ENCODE measurements around the gene ANKFY1.
"Not testable (repeated sequence)": the region's sequence is repeated elsewhere in the genome, so short reads cannot be mapped to it uniquely, and the experiment has no call there.

Gene ANKFY1

DNA sequence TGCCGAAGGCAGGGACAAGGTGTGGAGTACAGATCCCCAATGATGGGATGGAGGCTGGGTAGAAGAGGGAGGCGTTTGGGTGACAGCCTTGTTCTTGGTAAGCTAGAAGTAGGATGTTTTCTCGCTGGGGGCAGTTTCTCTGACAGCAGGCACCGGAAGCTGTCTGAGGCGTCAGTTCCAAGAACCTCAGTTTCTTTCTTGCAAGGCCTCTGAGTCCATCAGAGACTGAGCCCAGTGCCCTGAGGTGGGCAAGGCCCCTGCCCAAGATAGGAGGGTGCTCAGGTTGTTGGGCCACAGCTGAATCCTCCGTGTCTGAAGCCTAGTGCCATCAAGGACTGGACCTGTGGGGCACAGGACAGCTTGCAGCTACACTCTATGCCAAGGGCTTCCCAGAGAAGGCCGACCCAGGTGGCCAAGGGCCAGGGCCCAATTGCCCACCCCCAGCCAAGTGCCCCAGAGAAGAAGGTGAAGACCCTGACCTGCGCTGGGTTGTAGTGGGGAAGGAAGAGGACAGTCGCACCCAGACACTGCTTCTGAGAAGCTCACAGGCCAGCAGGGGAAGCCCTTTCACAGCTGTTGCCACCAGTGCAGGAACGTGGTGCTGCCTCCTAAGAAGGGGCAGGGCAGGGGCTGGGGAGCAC is 107.7 kb downstream of the ANKFY1 start:
- DNase-seq (ENCODE audit: low spot score): no peak

DNA sequence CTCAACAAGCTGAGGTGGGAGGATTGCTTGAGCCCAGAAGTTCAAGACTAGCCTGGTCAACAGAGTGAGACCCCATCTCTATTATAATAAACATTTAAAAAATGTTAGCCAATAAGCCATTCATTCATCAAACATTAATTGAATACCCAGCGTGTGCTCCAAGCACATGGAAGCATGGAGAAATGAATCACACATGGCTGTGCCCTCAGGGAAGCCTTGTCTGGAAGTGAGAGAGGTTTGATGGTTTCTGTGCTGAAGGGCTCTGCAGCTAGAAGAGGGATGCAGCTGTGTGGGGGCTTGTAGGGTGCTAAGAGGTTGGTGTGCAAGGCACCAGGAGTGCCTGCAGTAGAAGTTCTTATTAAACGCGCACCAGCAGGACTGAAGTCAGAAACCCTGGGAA is 109.6 kb downstream of the ANKFY1 start:
- no peak for DNase-seq (ENCODE audit: low spot score)

DNA sequence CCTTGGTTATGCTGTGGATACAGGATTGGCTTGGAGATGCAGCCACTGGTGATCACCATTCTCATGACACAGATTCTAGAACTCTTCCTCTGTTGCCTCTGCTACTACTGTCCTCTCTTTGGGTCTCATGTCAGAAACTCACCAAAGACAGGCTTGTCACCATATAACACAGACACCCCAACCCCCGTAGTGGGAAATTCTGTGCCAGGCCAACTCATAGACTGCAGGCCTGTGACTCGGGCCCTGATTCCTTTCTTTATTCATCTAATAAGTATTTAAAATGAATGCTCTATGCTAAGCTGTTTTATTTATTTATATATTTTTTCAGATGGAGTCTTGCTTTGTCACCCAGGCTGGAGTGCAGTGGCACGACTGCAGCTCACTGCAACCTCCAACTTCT is 111.3 kb downstream of the ANKFY1 start:
- DNase-seq (ENCODE audit: low spot score): peak; percentile 56

DNA sequence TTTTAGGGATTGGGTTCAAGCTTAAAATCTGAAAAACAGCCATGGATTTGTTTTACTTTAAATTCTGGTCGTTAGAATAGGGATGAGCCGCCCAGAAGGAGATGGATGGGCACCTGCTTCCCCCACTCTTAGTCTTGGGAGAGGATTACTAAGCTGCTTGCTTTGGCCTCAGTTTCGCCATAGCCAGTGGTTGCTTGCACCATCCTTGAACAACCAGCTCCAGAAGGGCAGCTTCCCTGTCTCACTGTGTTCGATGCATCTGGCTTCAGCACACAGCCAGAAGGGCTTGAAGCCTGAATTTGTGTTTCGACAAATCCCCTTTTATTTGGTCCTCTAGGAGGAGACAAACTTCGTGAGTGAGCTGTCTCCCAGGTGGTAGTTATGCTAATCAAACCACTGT is 113.7 kb downstream of the ANKFY1 start:
- DNase-seq (ENCODE audit: low spot score): no peak

DNA sequence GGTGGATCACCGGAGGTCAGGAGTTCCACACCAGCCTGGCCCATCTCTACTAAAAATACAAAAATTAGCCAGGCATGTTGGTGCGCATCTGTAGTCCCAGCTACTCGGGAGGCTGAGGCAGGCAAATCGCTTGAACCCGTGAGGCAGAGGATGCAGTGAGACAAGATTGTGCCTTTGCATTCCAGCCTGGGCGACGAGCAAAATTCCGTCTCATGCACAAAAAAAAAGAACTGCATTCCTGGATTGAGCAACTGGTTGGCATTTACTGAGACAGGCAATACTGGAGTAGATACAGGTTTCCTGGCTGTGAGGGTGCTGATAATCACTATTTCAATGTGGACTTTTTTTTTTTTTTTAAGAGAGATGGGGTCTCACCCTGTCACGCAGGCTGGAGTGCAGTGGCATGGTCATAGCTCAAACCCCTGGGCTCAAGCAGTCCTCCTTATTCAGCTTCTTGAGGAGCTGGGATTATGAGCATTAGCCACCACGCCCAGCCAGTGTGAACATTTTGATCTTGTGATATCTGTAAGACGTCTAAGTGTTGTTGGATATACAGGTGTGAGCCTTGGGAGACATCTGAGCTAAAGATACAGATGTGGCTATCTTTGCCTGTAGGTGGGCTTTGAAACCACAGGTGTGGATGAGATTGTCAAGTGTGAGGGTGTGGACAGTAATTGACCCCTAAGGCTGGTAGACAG is 115.0 kb downstream of the ANKFY1 start:
- no peak for DNase-seq (ENCODE audit: low spot score)

DNA sequence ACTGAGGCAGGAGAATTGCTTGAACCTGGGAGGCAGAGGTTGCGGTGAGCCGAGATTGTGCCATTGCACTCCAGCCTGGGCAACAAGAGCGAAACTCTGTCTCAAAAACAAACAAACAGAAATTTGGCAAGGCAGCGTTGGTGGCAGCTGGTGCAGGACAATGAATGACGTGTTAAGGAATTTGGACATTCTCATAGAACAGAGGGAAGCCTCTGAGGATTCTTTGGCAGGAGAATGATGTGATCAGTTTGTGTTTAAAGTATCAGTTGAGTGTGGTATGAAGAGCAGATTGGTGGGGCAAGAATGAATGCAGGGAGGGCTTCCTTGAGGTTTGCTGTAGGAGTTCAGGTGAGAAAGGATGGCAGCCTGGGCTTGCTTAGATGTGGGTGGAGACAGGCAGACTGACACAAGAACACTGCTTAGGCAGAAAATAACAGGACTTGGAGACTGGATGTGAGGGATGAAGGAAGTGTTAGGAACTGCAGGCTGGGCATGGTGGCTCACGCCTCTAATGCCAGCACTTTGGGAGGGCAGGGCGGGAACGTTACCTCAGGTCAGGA is 115.9 kb downstream of the ANKFY1 start:
- no peak for DNase-seq (ENCODE audit: low spot score)

DNA sequence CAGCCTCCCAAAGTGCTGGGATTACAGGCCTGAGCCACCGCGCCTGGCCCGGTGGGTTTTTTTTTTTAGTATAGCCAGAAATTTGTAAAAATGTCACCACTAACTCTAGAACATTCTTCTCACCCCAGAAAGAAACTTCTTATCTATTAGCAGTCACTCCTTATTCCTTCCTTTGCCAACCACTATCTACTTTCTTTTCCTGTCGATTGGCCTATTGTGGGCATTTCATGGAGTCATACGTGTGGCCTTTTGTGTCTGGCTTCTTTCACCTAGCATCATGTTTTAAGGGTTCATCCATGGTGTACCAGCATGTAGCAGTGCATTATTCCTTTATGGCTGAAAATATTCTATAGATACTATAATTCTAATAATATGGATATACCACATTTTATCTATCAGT is 117.1 kb downstream of the ANKFY1 start:
- DNase-seq (ENCODE audit: low spot score): no peak

DNA sequence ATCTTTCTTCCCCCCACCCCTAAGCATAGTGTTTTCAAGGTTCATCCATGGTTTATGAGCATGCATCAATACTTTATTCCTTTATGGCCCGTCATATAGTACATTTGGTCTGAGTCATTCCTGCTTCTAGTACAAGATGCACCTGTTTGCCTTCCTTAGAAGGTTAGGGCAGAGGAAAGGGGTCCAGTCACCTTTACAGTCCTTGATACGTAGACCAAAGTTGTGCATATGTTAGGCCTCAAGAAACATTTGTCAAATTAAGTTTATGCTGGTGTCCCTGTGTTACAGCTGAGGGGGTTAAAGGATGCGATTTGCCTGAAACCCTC is 119.4 kb downstream of the ANKFY1 start:
- DNase-seq (ENCODE audit: low spot score): peak; percentile 38

DNA sequence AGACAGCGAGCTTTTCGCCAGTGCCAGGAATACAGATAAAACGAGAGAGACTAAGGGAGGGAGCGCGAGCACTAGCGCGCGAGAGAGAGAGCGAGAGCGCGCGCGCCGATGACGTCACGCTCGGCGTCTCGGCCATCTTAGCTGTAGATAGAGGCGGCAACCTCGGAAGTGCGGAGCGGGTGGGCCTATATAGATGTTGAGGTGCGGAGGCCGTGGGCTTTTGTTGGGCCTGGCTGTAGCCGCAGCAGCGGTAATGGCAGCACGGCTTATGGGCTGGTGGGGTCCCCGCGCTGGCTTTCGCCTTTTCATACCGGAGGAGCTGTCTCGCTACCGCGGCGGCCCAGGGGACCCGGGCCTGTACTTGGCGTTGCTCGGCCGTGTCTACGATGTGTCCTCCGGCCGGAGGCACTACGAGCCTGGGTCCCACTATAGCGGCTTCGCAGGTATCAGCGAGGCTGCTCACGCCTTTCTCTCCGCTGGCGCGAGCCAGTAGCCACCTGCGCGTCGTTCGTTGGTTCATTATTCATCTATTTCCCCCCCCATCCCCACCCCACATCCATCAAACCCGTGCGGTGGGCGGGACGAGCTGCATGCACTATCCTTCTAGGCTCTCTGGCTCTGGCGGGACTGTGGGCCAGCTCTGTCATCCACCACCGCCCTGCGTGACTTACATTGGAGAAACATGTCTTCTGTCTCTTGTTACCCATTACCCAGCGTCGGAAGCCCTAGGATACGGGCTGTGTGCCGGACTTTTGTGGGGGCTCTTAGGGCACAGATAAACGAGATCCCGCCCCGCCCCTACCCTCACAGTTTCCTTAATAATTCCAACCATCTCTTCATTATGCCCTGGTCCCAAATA is 120.0 kb downstream of the ANKFY1 start:
- peak; percentile 92 for DNase-seq (ENCODE audit: low spot score)

DNA sequence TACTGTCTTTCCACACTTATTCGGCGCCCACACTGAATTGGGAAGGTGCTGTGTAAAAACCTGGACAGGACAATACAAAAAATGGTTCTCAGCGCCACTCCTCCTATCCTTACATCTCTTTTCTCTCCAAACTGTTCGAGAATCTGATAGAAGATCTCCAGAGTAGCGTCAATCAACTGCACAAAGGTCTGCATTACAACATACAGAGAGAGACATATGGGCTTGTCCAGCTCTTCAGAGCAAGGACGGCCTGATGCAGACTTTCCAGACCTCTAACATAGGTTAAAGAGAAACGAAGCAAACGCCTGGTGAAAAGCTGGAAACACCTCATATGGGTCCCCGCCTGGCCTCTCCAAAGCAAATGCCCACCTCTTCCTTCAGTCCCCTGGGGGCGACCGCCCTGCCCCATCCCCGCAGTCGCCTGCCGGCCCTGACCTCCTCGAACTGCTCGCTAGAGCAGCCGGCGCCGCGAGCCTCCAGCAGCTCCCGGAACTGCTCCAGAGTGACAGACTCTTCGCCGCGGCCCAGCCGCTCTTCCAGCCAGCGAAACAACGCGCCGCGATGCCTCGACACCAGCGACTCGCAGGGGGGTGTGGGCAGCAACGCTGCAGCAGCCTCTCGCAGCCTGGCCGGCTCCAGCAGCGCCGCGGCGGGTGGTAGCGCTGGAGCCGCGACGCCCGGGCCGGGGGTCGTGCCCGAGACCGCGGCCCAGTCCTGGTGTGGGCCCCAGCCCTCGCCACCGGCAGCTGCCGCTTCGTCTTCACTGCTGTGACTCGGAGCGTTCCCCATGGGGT is 121.5 kb downstream of the ANKFY1 start:
- DNase-seq (ENCODE audit: low spot score): peak; percentile 55

DNA sequence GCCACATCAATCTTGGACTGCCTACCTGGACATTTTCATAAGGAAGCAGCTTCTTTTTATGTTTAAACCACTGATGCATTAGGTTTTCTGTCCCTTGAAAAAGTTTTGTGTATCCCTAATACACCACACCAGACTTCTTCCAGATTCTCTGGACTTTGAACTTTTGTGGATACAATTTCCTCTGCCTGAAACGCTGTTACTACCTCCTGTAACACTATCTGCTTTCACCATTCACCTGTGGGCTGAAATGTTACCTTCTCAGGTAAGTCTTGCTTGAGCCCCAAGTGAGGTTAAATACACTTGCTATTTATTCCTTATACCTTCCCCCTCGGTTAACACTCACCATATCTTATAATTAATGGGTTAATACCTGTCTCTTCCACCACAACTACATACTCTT is 123.7 kb downstream of the ANKFY1 start:
- DNase-seq (ENCODE audit: low spot score): no peak

DNA sequence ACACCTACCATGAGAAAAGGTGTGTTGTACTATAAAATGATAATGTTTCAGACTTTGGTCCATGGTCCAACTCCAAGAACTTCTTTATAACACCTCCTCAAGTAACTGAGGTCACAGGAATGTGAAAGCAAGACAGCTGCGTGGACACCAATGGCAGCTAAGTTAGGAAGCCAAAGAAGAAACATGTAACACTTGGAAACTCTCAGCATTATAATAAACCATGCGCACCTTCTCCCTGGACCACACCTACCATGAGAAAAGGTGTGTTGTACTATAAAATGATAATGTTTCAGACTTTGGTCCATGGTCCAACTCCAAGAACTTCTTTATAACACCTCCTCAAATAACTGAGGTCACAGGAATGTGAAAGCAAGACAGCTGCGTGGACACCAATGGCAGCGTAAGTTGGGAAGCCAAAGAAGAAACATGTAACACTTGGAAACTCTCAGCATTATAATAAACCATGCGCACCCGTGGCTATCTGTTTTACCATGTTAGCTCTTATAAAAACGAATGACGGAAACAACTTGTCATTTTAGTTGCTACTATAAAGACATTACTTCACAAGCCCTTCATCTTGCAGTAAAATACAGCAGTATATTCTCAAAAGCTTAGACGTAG is 124.8 kb downstream of the ANKFY1 start:
- DNase-seq (ENCODE audit: low spot score): not testable (repeated sequence)

DNA sequence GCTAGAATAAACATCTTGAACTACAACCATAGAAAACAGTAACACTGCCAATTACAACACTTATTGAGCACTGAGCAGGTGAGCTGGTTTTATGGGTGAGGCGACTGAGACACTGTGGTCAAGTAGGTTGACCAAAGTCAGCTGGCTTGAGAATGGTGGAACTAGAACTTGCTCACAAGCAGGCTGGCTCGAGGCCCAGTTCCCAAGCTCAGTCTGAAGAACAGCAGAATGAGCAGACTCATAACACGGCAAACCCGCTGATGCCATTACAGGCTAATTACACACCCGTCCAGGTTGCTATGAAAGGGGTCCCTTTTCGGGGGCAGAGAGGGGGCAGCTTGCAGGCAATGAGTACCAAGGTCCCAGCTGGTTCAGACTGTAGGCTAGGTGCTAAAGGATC is 127.4 kb downstream of the ANKFY1 start:
- no peak for DNase-seq (ENCODE audit: low spot score)

DNA sequence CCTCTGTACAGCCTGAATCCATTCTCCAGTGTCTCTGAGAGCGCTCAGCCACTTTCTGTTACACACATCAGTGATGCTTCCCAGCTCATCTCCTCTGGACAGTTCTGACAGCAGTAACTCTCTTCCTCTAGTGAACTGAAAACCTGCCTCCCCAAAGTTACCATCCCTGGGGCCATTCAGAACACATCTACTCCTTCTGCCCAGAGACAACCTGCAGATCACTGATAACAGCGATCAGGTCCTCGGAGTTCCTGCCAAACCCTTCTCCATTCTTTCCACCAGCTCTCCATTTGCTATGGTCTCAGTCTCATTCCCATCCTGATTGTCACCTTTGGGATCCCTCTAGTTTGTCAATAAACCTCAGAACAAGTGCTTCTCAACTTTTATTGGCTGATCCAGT is 128.3 kb downstream of the ANKFY1 start:
- no peak for DNase-seq (ENCODE audit: low spot score)

DNA sequence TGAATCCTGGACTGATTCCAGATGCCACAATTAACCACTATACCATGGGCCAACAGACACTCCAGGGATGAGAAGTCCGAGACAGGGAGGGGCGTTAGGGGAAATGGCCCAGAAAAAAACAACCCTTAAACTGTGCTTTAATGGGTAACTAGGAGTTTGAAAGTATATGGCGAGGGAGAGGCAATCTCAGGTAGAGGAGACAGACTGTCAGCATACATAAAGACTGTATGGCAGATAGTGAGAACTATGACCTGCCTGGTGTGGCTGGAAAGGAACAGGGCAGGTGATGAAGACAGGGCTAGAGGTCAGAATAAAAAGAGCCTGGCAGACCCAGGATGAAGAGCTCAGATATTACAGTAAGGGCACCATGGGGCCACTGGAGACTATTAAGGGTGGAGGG is 129.1 kb downstream of the ANKFY1 start:
- DNase-seq (ENCODE audit: low spot score): no peak

DNA sequence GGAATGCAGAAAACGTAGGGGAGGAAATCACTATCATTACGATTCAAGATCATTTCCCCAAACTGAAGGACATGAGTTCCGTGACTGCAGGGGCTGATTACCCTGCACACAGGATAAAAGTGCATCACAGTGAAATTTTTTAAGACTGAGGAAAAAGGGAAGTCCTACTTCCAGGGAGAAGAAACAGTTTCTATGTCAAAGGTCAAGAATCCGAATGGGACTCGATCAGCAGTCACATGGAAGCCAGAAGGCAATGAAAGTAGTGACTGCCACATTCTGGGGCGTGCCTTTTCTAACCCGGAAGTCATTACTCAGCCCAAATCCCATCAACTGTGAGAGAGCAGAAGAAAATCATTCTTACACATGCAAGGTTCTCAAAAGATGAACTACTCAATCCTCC is 133.1 kb downstream of the ANKFY1 start:
- no peak for DNase-seq (ENCODE audit: low spot score)

DNA sequence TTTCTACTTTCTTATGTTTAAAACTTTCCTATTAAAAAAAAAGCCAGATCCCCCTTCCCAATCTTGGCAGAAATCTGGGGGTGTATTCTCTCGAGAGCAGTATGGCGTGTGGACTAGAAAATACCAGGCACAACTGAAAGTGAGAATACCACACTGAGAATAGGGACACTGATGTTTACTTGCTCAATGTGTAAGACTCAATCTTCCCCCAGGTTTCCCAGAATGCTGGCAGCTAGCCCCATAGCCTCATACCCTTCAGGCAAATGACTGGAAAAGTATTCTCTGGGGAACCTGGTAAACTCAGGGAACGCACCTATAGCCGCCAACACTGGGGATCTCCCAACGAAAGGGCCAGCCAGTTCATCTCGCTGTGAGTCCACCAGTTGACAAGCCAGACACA is 136.2 kb downstream of the ANKFY1 start:
- no peak for DNase-seq (ENCODE audit: low spot score)

DNA sequence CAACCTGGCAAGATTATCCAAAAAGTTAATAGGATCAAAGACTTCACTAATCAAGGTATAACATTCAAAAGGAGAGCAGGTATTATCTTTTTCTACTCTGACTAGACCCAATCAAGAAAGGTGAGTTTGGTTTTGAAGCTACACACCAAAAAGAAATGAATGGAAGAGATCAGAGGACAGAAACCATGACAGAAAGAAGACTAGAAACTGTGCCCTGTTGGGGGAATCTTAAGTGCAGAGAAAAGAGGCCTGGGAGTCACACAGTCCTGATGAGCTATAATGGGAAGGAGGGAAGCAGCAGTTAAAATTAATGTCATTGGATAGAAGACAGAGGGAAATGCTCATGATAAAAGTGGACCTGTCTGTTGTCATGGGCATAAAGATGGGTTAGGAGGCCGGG is 138.2 kb downstream of the ANKFY1 start:
- DNase-seq (ENCODE audit: low spot score): no peak

DNA sequence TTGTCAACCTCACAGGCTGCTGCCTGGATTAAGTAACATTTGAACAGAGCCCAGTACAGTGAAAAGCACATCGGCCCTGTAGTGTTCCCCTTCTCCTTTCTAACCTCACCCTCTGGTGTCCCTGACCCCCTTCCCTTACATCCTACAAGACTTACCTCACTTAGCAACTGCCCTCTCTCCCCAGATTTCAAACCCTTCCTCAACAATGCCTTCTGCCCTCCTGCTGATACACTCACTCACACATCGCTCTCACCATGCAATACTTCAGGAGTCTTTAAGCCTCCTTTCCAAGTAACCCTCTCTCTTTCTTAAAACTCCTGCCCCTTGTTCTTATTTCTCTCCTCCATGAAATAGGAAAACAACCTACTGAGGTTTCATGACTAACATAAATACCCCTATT is 138.8 kb downstream of the ANKFY1 start:
- DNase-seq (ENCODE audit: low spot score): no peak

DNA sequence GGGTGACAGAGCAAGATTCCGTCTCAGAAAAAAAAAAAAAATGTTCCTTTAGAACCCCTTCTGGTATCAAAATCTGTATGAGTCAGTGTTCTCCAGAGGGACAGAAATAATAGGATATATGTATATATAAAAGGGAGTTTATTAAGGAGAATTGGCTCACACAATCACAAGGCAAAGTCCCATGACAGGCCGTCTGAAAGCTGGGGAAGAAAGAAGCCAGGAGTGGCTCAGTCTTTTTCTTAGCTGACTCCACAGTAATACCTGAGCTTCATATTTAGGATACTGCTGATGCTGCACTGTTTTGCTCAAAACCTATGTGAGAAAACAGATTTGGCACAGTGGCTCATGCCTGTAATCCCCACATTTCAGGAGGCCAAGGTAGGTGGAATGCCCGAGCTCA is 143.4 kb downstream of the ANKFY1 start:
- DNase-seq (ENCODE audit: low spot score): no peak

DNA sequence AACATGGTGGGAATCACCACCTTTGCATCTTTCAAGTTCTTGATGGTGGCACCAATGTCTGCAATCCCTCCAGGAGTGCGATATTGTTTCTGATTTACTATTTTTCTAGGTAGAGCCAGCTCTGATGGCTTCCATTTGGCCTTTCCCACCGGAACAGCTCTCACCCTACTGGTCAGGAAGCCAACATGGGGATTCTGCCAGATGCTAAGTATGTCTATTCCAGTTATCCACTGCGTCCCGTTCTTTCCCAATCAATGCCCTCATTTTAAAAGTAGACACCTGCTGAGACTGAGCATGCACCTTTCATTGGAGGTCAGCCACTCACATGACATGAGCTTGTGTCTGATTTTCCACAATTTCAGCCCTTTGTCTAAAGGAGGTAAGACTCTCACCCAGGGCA is 144.5 kb downstream of the ANKFY1 start:
- no peak for DNase-seq (ENCODE audit: low spot score)
